ENCODE data around the gene VKORC1L1.
A peak's percentile ranks its signal among the peaks of the same experiment; 100 is the strongest.
"Not testable (repeated sequence)": the region's sequence is repeated elsewhere in the genome, so short reads cannot be mapped to it uniquely, and the experiment has no call there.

Gene VKORC1L1

DNA sequence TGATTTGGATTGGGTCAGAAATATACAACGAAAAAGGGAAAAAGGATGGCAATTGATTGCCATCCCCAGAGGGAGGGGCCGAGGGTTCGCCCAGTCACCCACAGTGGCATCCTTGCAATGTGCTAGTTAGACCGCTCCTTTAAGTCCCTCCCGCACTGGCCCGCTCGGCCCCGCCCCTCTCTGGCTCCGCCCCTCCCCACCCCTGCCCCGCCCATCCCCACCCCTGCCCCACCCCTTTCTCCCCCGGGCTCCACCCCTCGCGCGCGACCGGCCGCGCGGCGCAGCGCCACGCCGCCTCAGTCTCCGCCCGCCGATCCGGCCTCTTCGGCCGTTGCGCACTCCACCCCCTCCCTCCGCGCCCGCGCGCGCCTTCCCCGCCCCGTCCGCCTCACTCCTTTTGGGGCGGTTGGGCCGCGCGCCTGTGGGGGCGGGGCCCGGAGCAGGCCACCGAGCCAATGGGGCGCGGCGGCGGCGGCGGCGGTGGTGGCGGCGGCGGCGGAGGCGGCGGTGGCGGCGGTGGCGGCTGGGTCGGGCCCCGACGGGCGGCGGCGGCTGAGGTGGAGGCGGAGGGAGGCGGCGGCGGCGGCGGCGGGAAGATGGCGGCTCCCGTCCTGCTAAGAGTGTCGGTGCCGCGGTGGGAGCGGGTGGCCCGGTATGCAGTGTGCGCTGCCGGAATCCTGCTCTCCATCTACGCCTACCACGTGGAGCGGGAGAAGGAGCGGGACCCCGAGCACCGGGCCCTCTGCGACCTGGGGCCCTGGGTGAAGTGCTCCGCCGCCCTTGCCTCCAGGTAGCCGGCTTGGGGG lies at the start of gene VKORC1L1:
Gene VKORC1L1, plus strand, starts transcription at position 299 of the 806 bp plus-strand sequence. Its CDS starts 298 bp downstream, at position 597.
- peak; percentile 96 for DNase-seq

DNA sequence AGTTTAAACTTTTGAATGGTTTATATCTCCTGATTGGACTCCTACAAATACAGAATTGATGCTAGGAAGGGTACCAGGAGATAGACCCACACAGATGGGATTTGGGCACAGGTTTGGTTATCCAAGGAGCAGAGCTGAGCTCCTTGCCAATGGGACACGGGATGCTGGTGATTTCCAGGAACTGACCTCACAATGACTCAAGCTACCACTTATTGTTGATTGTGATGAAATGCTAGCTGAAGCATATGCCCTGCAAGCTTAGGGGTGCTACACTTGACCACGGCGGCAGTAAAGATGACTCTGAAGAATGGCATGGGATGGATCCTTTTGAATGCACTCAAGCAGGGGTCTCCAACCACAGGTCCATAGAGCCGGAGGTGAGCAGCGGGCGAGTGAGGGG lies 45.5 kb upstream of the VKORC1L1 start:
- DNase-seq: no peak

DNA sequence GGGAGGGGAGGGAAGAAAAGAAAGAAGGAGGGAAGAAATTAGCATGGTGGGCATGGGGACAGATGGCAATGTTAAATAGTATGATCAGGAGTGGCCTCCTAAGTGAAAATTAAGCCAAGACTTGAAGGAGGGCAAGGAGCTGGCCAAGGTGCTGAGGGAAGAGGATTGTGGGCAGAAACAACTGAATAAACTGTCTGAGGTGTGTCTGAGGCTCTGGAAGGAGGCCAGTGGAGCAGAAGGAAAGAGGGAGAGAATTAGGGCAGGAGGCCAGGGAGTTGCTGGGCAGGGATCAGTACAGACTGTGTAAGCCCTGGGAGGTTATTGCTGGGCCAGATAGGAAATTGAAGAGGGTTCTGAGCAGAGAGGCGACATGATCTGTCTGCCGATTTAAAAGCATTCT lies 40.6 kb upstream of the VKORC1L1 start:
- no peak for DNase-seq

DNA sequence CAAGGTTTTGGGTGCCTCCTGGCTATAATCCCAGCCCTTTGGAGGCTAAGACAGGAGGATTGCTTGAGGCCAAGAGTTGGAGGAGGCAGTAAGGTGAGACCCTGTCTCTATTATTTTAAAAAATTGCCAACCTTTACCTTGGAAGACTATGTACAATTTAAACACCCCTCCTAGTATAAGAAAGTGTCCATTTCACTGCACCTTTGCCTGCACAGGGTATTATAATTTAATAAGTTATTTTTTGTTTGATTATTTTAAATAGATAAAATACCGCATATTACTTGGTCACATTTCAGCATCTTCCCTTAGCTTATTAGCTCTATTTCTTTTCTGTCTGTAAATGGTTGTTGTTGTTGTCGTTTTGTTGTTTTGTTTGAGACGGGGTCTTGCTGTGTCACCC lies 36.2 kb upstream of the VKORC1L1 start:
- not testable (repeated sequence) for DNase-seq

DNA sequence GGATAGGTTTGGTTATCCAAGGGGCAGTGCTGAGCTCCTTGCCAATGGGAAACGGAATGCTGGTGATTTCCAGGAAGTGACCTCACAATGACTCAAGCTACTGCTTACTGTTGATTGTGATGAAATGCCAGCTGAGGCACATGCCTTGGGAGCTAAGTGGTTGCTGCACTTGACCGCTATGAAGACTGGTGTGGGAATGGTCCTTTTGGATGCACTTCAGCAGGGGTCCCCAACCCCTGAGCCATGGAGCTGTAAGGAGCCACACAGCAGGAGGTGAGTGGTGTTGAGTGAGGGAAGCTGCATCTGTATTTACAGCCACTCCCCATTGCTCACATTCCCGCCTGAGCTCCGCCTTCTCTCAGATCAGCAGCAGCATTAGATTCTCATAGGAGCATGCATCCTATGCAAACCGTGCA lies 35.3 kb upstream of the VKORC1L1 start:
- DNase-seq: not testable (repeated sequence)

DNA sequence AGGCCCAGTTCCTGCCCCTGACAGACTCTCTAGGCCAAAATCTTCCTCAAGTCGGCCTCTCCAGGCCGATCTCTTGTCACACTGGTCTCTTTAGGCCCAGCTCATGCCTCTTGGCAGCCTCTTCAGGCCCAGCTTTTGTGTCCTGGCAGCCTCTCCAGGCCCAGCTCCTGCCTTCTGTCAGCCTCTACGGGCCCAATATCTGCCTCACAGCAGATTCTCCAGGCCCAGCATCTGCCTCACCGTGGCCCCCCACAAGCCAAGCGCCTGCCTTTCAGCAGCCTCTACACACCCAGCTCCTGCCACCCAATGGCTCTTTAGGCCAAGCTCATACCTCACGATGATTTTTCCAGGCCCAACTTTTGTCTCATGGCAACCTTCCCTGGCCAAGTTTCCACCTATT lies 33.0 kb upstream of the VKORC1L1 start:
- DNase-seq: no peak

DNA sequence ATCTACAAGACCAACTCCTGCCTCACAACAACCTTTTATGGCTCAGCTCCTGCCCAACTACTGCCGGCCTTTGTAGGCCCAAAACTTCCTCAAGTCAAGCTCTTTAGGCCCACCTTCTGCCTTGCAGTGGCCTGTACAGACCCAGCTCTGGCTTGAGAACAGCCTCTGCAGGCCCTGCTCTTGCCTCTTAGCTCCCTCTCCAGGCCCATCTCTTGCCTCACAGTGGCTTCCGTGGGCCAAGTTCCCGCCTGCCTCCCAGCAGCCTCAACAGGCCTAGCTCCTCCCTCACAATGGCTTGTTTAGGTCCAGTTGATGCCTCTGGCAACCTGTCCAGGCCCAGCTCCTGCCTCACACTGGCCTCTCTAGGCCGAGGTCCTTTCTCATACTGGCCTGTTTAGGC lies 32.4 kb upstream of the VKORC1L1 start:
- DNase-seq: no peak

DNA sequence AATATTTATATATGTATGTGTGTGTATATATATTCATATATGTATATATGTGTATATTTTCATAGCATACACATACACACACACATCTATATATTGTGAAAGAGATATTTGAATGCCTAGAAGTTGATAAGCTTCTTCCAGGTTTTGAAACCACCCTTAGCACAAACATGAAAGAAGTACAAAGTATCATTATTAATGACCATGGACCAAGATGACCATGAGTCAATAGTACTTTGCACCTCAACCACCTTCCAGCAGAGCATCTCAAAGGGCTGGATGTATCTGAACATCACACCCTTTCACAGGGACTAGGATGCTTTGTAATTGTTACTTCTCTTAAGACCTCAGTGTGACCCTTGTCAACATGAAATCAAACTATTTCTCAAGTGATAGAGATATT lies 29.3 kb upstream of the VKORC1L1 start:
- DNase-seq: not testable (repeated sequence)

DNA sequence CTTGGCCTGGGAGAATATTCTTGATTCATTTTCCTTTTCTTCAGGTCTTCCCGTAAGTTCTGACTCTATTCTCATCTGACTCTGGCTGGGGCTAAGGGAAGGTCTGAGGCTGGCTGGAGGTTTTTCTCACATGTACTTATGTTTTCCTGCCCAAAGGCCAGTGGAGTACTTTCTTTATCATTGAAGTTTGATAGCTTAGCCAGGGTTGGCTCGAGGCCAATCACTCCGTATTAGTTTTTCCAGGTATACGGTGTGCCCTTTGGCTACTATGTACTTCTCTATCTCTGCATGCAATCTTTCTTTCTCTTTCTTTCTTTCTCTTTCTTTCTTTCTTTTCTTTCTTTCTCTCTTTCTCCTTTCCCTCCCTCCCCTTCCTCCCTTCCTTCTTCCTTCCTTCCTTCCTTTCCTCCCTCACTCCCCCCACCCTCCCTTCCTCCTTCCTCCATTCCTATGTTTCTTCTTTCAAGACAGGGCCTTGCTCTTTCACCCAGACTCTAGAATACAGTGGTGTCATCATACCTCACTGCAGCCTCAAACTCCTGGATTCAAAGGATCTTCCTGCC lies 26.8 kb upstream of the VKORC1L1 start:
- no peak for DNase-seq

- DNase-seq: not testable (repeated sequence)
Observed at GRCh38 chr7:65853426-65853825, 19.4 kb upstream of the VKORC1L1 start.

DNA sequence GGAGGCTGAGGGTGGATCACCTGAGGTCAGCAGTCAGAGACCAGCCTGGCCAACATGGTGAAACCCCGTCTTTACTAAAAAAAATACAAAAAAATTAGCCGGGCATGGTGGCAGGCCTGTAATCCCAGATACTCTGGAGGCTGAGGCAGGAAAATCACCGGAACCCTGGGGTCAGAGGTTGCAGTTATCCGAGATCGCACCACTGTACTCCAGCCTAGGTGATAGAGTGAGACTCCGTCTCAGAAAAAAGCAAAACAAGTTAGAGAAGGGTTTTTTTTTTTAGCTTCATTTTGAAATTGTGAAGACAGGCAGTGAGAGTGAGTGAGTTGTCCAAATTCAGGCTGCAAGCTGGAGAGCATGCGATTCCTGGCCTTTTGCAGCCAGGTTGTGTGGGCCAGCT lies 19.0 kb upstream of the VKORC1L1 start:
- DNase-seq: not testable (repeated sequence)

DNA sequence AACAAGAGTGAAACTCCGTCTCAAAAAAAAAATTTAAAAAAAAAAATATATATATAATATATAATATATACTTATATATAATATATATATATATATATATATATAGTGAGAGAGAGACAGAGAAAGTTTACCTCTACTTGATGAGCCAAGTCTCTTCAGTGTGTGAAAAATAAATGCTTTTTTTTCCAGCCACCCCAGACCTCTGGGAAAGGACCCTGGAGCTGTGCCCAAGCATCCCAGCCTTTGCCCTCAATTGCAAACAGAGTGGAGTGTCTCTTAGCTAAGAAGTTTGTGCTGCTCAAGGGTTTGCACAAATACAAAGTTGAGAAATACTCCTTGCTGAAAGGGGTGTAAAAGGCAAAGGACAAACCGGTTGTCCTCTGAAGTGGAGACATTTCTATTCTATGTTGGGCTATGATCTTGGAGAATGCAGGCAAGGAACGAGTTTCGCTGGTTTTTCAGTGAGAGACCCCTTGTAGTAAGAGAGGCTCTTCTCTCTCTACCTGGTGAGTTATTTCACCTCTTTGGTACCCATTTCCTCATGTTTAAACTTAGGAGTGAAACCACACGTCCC lies 15.5 kb upstream of the VKORC1L1 start:
- DNase-seq: not testable (repeated sequence)

DNA sequence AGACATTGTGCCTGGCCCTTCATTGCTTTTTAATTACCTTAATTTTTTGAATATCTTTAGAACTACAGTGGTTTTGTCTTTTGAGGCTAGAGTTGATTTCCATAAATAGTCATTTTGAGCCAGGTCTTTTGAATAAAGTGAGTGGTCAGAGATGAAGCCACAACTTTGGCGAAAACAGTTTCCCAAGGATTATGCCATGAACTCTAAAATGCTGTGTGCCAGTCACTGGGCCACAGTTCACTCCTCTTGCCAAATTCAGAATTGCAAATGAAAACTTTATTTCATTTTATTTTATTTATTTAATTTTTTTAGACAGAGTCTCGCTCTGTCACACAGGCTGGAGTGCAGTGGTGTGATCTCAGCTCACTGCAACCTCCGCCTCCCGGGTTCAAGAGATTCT lies 14.2 kb upstream of the VKORC1L1 start:
- not testable (repeated sequence) for DNase-seq

GRCh38 chr7:65866244-65866643 lies 6.6 kb upstream of the VKORC1L1 start:
- not testable (repeated sequence) for DNase-seq

- not testable (repeated sequence) for DNase-seq
Observed at GRCh38 chr7:65867681-65868080, 5.2 kb upstream of the VKORC1L1 start.

DNA sequence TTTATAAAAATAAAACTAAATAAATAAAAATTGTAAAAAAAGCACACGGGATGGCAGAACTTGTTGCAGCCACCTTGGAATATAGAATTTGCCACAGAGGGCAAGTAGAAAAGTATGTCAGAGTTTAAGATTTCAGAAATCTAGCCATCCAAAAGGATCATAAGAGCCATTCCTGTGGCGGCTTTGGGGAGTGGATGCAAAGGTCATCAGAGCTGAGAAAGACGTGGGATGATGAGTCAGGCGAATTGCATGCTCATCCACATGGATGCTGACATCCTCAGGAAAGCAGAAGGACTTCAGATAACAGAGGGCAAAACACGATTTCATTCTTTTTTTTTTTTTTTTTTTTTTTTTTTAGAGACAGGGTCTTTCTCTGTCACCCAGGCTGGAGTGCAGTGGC lies 3.6 kb upstream of the VKORC1L1 start:
- DNase-seq: not testable (repeated sequence)

GRCh38 chr7:65871451-65871850 lies 1.4 kb upstream of the VKORC1L1 start:
- DNase-seq: not testable (repeated sequence)

DNA sequence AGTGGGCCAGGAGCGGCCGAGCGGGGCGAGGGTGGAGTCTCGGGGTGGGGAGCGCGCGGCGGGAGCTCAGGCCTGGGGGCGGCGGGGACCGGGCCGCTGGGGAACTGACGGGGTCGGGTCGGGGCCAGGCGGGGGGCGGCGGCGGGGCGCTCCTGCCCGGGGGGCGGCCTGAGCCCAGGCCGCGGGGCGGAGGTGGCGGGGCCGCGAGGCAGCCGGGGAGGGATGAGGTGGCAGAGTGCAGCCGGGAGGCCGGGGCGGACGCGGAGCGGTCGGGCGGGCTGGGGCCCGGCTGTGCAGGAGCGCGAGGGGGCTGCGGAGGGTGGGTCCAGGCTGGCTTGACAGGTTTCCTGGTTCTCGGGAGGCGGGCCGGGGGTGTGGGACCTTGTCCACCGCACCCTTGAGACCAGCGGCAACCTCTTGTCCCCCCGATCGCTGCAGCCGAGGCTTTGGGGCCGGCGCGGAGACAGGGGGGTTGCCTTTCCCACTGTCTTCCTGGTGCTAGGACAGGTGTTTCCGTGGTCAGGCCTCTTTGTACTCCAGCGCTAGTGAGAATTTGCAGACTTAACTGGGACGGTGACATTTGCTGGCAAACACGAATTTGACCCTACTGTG lies 814 bp downstream of the VKORC1L1 start:
- peak; percentile 67 for DNase-seq

DNA sequence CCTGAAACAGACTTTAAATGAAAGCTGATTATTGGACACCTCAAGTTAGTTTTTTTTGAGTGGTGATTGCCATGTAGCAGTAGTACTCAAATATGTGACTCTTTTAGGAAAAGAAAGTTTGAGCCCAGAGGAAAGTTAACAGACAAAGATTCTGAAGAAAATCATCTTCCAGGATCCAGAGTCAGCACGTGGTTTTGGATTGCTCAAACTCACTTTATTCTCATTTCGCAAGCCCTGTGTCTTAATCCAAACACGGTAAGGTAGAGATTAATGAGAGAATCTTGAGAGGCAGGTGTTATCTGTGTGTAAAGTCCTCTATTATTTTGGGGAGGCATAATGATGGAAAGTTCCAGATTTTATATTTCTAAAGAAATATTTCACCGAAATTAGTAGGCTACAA lies 2.8 kb downstream of the VKORC1L1 start:
- DNase-seq: not testable (repeated sequence)

GRCh38 chr7:65879292-65880153 lies 6.6 kb downstream of the VKORC1L1 start:
- not testable (repeated sequence) for DNase-seq

DNA sequence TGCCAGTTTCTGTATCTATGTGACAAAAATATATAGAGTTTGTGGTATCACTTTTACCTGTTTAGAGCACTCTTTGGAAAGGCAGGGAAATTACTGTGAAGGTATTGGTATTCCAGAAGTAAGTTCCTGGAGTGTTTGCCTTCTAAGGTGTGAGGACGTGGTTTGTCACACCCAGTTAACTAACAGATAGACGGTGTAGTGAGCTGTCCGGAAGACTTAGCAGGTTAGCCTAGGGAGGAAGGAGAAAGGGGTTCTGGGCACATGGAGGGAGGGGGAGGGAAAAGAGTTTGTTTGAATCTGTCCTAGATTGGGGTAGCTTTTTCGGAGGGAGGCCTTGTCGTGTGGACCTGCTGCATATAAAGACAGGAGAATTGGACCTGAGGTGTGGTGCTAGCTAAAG lies 7.4 kb downstream of the VKORC1L1 start:
- not testable (repeated sequence) for DNase-seq

DNA sequence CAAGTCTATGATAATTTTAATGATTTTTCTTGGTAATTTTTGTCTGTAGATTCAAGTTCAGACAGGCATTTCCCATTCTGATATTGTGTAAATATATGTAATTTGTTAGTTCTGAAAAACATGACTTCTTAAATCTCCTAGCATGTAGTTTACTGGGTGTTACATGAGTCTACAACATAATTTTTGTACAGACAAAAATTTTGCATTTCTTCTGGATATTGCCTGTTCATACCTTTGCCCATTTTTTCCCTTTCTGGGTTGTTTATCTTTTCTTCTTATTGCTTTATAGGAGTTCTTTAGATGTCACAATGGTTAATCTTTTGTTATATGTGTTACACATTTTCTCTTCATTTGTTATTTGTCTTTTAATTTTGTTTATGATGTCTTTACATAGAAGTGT lies 12.1 kb downstream of the VKORC1L1 start:
- DNase-seq: not testable (repeated sequence)

- not testable (repeated sequence) for DNase-seq
Observed at GRCh38 chr7:65885533-65885932, 12.7 kb downstream of the VKORC1L1 start.

Data from activated CD8-positive, alpha-beta memory T cell treated with anti-CD3 and anti-CD28 coated beads, Interleukin-2, amount 50 U/mL, for 48 hours (primary cell).